HG03159 (cell line): ENCODE measurements around the gene SORCS3.
"Not testable (repeated sequence)": the region's sequence is repeated elsewhere in the genome, so short reads cannot be mapped to it uniquely, and the experiment has no call there.

Experiments used
- ATAC-seq: cut with Tn5 transposase; IDR thresholded peaks from one replicate; pipeline ENCODE4 v1.9.1; 2021; ENCODE audit warnings: mild to moderate bottlenecking, moderate library complexity; ENCODE audit not compliant: unreplicated experiment

SORCS3 gene

GRCh38 chr10:104689105-104689504, 48.0 kb downstream of the SORCS3 start:
- no peak for ATAC-seq

- ATAC-seq = no peak
Observed at GRCh38 chr10:104689547-104689946, 48.5 kb downstream of the SORCS3 start.

GRCh38 chr10:104690101-104690500, 49.0 kb downstream of the SORCS3 start:
- no peak for ATAC-seq

- ATAC-seq = no peak
Observed at GRCh38 chr10:104690959-104691358, 49.9 kb downstream of the SORCS3 start.

GRCh38 chr10:104694074-104694473, 53.0 kb downstream of the SORCS3 start:
- ATAC-seq = no peak

- ATAC-seq = not testable (repeated sequence)
Observed at GRCh38 chr10:104703262-104703661, 62.2 kb downstream of the SORCS3 start.

GRCh38 chr10:104706886-104707285, 65.8 kb downstream of the SORCS3 start:
- ATAC-seq = no peak

GRCh38 chr10:104707602-104708459, 66.7 kb downstream of the SORCS3 start:
- no peak for ATAC-seq

- no peak for ATAC-seq
Observed at GRCh38 chr10:104711302-104711721, 70.2 kb downstream of the SORCS3 start.

GRCh38 chr10:104730593-104730992, 89.5 kb downstream of the SORCS3 start:
- not testable (repeated sequence) for ATAC-seq

- no peak for ATAC-seq
Observed at GRCh38 chr10:104731192-104731591, 90.1 kb downstream of the SORCS3 start.

- no peak for ATAC-seq
Observed at GRCh38 chr10:104732222-104732621, 91.1 kb downstream of the SORCS3 start.

GRCh38 chr10:104734433-104734832, 93.3 kb downstream of the SORCS3 start:
- ATAC-seq = no peak

GRCh38 chr10:104735036-104735756, 94.1 kb downstream of the SORCS3 start:
- no peak for ATAC-seq

GRCh38 chr10:104735757-104736391, 94.8 kb downstream of the SORCS3 start:
- ATAC-seq = no peak

- no peak for ATAC-seq
Observed at GRCh38 chr10:104741127-104741526, 100.0 kb downstream of the SORCS3 start.

- ATAC-seq = no peak
Observed at GRCh38 chr10:104744052-104744451, 103.0 kb downstream of the SORCS3 start.

- no peak for ATAC-seq
Observed at GRCh38 chr10:104750291-104750690, 109.2 kb downstream of the SORCS3 start.

- ATAC-seq = no peak
Observed at GRCh38 chr10:104762793-104763192, 121.7 kb downstream of the SORCS3 start.

GRCh38 chr10:104766341-104766740, 125.3 kb downstream of the SORCS3 start:
- ATAC-seq = no peak

- ATAC-seq = no peak
Observed at GRCh38 chr10:104767282-104767681, 126.2 kb downstream of the SORCS3 start.

- no peak for ATAC-seq
Observed at GRCh38 chr10:104767745-104768144, 126.7 kb downstream of the SORCS3 start.
